GM12865 (cell line): ENCODE results near the gene PRKD2.
"Not testable (repeated sequence)": the region's sequence is repeated elsewhere in the genome, so short reads cannot be mapped to it uniquely, and the experiment has no call there.

Experiments
- DNase-seq: peaks from one replicate; pipeline ENCODE4 v3.0.0; 2010; ENCODE audit warnings: low read depth
- H3K4me3 ChIP-seq: 2 replicates; pipeline ENCODE4 v1.5.1; 2011; ENCODE audit warnings: mild to moderate bottlenecking, low read depth, low read length, control low read depth
- TF ChIP-seq, protein P1 (sequence below): IDR thresholded peaks from 2 replicates; pipeline ENCODE4 v1.5.1; 2011; ENCODE audit warnings: low read length, control low read depth, low read depth, inconsistent platforms; ENCODE audit not compliant: insufficient read depth; ENCODE audit errors: missing control alignments

PRKD2 gene

DNA sequence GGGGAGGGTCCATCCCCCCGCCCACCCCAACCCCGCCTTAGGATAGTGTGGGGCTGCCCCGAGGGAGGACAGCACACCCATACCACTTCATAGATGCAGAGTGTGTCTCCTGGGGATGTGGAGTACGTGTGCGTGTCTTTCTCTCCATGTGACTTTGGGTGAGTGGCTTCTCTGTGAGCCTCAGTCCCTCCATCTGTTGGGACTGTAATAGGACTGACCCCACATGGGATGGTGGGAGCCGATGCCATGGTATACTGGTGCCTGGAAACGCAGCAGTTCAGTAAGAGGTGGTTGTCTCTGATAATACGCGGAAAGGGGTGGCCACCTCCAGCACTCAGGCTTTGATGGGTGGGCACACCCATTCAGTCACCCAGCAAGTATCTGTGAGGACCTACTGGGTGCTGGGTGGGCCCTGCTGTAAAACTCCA lies 816 bp upstream of the PRKD2 start:
- peak; percentile 40 for DNase-seq
- TF ChIP-seq, protein P1, sequence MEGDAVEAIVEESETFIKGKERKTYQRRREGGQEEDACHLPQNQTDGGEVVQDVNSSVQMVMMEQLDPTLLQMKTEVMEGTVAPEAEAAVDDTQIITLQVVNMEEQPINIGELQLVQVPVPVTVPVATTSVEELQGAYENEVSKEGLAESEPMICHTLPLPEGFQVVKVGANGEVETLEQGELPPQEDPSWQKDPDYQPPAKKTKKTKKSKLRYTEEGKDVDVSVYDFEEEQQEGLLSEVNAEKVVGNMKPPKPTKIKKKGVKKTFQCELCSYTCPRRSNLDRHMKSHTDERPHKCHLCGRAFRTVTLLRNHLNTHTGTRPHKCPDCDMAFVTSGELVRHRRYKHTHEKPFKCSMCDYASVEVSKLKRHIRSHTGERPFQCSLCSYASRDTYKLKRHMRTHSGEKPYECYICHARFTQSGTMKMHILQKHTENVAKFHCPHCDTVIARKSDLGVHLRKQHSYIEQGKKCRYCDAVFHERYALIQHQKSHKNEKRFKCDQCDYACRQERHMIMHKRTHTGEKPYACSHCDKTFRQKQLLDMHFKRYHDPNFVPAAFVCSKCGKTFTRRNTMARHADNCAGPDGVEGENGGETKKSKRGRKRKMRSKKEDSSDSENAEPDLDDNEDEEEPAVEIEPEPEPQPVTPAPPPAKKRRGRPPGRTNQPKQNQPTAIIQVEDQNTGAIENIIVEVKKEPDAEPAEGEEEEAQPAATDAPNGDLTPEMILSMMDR: no peak
- peak overlapping the region; percentile 97 for H3K4me3 ChIP-seq

DNA sequence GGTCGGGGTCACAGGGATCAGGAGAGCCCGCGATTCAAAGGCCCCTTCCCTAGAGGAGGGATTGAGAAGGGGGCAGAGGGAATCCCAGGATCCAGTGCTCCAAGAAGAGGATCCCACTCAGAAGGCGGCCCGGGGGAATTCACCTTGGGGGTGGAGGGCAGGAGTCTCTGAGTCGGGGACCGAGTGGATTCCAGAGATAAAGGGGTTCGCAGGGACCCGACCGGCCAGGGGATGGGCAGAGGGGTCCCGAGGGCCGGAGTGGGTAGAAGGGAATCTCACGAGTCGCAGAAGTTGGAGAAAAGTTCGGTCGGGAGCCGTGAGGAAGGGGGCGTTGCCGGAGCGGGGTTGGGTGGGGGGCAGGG lies 261 bp downstream of the PRKD2 start:
- DNase-seq: no peak
- TF ChIP-seq, protein P1: no peak
- peak overlapping the region; percentile 97 for H3K4me3 ChIP-seq

DNA sequence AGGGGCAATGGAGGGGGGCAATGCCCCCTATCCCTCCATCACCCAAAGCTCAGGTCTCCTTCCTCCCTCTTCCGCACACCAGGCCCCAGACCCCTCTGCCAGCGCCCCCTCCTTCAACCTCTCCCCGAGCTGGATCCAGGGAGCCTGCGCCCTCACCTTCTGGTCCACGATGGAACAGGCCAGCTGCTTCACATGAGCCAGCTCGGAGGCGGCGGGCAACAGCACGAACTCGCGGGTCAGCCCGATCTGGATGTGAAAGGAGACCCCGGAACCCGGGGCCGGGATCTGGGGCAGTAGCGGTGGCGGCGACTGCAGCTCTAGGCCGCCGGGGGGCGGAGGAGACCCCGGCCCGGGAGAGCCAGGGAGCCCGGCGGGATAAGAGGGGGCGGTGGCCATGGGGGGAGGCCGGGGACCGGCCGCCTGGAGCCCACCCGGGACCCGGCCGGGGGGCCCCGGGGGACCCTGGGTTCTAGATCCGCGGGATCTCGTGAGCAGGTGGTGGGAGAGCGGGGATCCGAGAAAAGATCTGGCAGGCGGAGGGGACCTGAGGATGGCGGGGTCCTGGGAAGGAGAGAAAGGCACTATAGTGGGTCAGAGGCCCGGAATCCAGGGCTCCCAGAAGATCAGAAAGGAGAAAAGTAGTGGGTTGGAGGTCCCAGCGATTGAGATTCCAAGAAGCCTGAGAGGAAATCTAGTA lies 791 bp downstream of the PRKD2 start:
- H3K4me3 ChIP-seq: peak overlapping the region; percentile 97
- no peak for DNase-seq
- TF ChIP-seq, protein P1: no peak

DNA sequence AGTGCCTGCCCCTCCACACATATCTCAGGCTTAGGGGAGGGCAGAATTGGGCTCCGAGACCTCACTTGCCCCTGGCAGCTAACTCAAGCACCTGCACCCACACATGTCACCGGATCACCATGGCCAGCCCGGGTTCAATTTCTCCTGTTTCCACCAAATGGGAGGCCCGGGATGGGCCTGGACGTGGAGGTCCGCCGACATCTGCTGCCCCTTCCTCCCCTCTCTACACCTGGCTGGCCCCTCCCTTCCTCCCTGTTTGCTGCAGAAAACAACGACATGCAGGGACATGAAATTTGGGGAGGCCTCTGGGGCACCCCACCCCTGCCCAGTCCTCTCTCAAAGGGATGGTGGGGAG lies 1.3 kb downstream of the PRKD2 start:
- DNase-seq: no peak
- TF ChIP-seq, protein P1: no peak
- peak overlapping the region; percentile 97 for H3K4me3 ChIP-seq

DNA sequence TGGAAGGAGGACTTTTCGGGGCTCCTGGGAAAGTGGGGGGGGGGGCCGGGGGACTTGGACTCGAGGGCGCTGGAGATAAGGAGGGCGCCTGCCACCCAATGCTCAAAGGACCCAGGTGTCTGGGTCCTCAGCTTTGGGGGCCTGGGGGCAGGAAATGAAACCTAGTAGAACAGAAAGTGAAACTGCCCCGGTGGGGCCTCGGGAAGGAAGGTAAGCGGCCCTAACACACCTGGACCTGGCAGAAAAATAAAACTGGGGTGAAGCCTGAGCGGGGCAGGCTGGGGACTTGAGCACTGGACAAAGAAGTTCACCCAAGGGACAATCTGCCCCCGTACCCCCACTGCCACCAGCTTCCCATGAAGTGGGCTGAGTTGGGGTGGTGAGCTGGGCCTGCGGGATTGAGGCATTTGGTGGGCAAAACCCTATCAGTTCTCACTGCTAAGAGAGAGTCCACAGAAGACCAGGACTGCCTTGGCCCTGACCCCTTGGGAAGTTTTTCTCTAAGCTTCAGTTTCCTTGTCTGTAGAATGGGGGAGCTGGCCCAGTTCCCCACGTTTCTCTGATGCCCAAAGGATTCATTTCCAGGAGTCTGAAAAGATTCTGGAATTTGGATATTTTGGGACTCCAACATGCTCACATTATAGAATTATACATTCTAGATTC lies 2.3 kb downstream of the PRKD2 start:
- peak; percentile 85 for DNase-seq
- TF ChIP-seq, protein P1: no peak
- peak overlapping the region; percentile 97 for H3K4me3 ChIP-seq

DNA sequence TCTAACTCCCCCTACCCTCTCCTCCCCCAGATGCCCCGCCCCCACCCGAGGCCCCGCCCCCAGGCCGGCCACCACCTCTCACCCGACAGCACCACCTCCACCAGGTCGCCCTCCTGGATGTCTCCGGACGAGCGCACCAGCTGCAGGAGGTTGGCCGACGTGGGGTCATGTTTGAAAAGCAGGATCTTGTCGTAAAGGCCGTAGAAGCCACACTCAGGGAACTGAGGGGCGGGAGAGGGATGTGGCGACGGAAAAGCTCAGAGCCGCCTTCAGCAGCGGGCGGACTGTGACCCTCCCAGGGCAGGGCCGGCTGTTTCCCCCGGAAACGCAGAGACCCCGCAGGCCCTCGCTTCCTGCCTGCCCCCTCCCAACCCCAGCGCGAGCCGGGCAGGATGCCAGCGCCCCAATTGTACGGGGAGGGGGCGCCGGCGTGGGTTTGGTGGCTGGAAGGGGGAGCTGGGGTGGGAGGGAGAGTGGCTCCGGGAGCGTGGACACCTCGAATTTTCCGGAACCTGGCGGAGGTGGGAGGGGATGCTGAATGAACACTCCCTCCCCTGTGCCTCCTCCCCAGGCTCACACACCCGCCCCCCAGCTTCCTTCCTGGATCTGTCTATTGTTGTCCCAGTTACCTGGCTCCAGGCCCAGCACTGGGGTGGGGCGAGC lies 3.0 kb downstream of the PRKD2 start:
- peak overlapping the region; percentile 97 for H3K4me3 ChIP-seq
- TF ChIP-seq, protein P1: no peak
- DNase-seq: peak; percentile 81

DNA sequence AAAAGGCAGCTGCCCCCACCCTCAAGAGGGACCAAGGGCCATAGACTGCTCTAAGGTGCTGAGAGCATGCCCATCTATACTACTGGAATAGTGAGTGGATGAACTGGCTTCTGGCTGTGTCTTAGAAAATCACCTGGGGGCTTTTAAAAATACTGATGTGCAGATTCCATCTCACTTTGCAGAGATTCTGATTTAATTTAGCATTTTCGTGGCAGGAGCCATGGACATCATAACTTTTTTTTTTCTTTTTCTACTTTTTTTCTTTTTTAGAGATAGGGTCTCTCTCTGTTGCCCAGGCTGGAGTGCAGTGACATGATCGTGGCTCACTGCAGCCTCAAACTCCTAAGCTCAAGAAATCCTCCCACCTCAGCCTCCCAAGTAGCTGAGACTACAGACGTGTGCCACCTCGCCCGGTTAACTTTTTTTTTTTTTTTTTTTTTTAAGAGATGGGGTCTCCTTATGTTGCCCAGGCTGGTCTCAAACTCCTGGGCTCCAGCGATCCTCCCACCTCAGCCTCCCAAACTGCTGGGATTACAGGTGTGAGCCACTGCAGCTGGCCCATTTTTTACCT lies 4.1 kb downstream of the PRKD2 start:
- not testable (repeated sequence) for DNase-seq, H3K4me3 ChIP-seq
